ENCODE measurements around the gene RND3. TPM values are rescaled to one million over a fixed set of nuclear protein-coding genes. Genes with fewer than 3 reads are reported as not detected.

The RND3 gene
- total RNA-seq, 4 donors from 2014 or later: 7.6 to 16.4 (median 11.4) TPM

DNA sequence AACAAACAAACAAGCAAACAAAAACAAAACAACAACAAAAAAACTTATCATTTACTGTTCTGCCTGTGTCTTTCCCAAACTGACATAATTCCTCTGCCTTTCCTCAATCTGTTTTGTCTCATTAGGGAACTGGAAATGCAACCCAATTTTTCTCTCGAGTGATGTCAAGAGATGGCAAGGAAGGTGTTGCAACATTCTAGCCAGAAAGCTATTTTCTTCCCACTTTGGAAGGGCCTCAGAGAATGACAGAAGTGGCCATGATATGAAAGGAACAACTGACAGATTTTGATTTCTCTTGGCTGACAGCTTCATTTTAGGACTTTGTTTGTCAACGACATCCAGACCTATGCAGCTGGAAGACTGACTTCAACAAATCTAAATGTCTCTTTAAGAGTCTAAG lies 24.7 kb downstream of the RND3 start:
- no peak overlapping the region for H3K27ac ChIP-seq
- WGBS, 2 donors: 78 to 86% methylated on average over 2 of the region's 2 CpGs
- TF ChIP-seq, protein P1, sequence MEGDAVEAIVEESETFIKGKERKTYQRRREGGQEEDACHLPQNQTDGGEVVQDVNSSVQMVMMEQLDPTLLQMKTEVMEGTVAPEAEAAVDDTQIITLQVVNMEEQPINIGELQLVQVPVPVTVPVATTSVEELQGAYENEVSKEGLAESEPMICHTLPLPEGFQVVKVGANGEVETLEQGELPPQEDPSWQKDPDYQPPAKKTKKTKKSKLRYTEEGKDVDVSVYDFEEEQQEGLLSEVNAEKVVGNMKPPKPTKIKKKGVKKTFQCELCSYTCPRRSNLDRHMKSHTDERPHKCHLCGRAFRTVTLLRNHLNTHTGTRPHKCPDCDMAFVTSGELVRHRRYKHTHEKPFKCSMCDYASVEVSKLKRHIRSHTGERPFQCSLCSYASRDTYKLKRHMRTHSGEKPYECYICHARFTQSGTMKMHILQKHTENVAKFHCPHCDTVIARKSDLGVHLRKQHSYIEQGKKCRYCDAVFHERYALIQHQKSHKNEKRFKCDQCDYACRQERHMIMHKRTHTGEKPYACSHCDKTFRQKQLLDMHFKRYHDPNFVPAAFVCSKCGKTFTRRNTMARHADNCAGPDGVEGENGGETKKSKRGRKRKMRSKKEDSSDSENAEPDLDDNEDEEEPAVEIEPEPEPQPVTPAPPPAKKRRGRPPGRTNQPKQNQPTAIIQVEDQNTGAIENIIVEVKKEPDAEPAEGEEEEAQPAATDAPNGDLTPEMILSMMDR (IDR thresholded peaks at IDR 0.05): no peak
- no peak for TF ChIP-seq POLR2A (IDR thresholded peaks at IDR 0.05)
- H3K9me3 ChIP-seq: no peaks in the 10 kb centered on the region
- intact Hi-C loops (cut with DNase I): no loop called here
- H3K27me3 ChIP-seq: no peaks in the 10 kb centered on the region
- no peak overlapping the region for H3K4me3 ChIP-seq (replicated peaks in 1 of 3)
- no peaks in the 10 kb centered on the region for H3K36me3 ChIP-seq
- H3K4me1 ChIP-seq: no peaks in the 10 kb centered on the region
- no peak for DNase-seq

DNA sequence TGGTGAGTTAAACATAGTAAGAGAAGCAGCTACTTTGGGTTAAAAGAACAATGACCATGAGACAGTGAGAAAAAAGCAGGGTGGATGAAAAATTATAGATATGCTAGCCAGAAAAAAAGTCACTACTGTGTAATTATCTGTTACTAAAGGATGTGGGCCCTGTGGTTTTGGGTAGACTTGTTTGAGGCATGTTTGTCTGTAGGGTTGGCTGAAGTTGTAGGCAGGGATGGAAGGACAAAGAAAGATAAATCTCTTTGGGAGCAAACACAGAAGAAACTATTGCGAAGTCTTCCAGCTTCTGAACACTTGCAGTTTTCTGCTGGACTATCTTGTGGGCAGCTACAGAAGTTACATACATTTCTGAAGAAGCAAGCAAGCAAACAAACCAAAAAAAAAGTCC lies 28.2 kb downstream of the RND3 start:
- WGBS, 2 donors: 88 to 100% methylated on average over 1 of the region's 1 CpG
- TF ChIP-seq POLR2A (IDR thresholded peaks at IDR 0.05): no peak
- TF ChIP-seq, protein P1 (IDR thresholded peaks at IDR 0.05): no peak
- intact Hi-C loops (cut with DNase I): no loop called here

DNA sequence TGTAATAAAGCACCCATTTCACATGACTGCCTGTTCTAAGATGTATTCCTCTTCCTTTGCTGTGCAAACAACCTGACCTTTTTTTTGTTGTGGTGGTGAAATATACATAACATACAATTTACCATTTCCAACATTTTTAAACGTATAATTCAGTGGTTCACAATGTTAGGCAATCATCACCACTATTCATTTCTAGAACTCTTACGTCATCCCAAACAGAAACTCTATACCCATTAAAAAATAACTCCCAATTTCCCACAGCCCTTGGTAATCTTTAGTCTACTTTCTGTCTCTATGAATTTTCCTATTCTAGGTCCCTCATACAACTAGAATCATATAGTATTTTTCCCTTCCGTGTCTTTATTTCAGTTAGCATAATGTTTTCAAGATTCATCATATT lies 36.7 kb downstream of the RND3 start:
- no peaks in the 10 kb centered on the region for H3K9me3 ChIP-seq
- no peak overlapping the region for H3K27ac ChIP-seq
- H3K4me1 ChIP-seq: no peaks in the 10 kb centered on the region
- no peak for DNase-seq
- H3K4me3 ChIP-seq (replicated peaks in 1 of 3): no peak overlapping the region
- intact Hi-C loops (cut with DNase I): no loop called here
- 87 to 91% methylated on average over 3 of the region's 3 CpGs for WGBS, 2 donors
- no peak for TF ChIP-seq POLR2A (IDR thresholded peaks at IDR 0.05)
- no peaks in the 10 kb centered on the region for H3K36me3 ChIP-seq
- no peaks in the 10 kb centered on the region for H3K27me3 ChIP-seq

More for the DNA sequence above, 28.2 kb downstream of the RND3 start:
- no peaks in the 10 kb centered on the region for H3K27me3 ChIP-seq
- no peaks in the 10 kb centered on the region for H3K4me1 ChIP-seq
- H3K36me3 ChIP-seq: no peaks in the 10 kb centered on the region
- DNase-seq: no peak
- H3K4me3 ChIP-seq (replicated peaks in 1 of 3): no peak overlapping the region
- no peaks in the 10 kb centered on the region for H3K9me3 ChIP-seq
- no peak overlapping the region for H3K27ac ChIP-seq

DNA sequence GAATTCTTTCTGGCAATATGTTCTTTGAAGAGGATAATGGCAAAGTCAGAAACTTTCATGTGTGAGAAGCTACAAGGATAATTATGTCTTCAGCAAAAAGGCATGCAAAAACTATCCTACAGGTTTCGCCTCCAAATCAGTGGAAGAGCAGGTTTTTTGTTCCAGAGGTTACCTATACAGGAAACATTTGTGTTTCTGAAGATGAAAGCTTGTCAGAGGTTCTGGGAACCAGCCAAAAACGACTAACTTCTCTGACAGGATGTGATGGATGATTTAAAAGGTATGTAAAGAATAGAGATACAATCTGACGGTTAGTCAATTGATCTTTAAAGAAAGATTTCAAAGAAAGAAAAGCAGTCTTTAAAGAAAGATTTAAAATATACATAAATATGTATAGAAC lies 37.6 kb downstream of the RND3 start:
- intact Hi-C loops (cut with DNase I): no loop called here
- no peaks in the 10 kb centered on the region for H3K27me3 ChIP-seq
- WGBS, 2 donors: 34 to 41% methylated on average over 3 of the region's 3 CpGs

DNA sequence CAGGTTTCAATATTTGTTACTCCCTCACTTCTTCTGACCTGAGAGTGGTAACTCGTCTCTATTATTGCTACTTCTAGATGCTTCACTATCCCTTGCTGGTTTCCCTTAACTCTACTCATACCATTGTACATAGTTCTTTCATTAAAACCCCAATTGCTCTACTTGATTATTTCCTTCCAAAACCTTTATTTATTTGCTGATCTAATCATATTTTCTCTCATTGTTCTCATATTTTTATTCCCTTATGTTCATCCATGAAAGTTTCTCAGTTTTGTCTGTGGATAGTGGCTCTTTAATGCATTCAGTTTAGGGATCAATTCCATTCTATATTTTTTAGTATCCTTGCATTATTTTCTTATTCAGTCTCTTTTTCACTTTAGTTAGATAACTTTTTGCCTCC lies 42.1 kb downstream of the RND3 start:
- Histone ChIP-seq H3K4me1 (no peaks in the 10 kb centered on the region), H3K4me3 (replicated peaks in 1 of 3) (no peak overlapping the region), H3K9me3 (no peaks in the 10 kb centered on the region), H3K27ac (no peak overlapping the region), H3K27me3 (no peaks in the 10 kb centered on the region), H3K36me3 (no peaks in the 10 kb centered on the region)
- intact Hi-C loops (cut with DNase I): no loop called here
- TF ChIP-seq, protein P1 (IDR thresholded peaks at IDR 0.05): no peak
- no peak for TF ChIP-seq POLR2A (IDR thresholded peaks at IDR 0.05)
- WGBS, 2 donors: 76 to 81% methylated on average over 1 of the region's 1 CpG
- DNase-seq: no peak

More for the DNA sequence above, 37.6 kb downstream of the RND3 start:
- H3K4me3 ChIP-seq (replicated peaks in 1 of 3): no peak overlapping the region
- DNase-seq: no peak
- H3K36me3 ChIP-seq: no peaks in the 10 kb centered on the region
- TF ChIP-seq, protein P1 (IDR thresholded peaks at IDR 0.05): no peak
- no peak for TF ChIP-seq POLR2A (IDR thresholded peaks at IDR 0.05)
- H3K27ac ChIP-seq: no peak overlapping the region
- H3K4me1 ChIP-seq: no peaks in the 10 kb centered on the region
- H3K9me3 ChIP-seq: no peaks in the 10 kb centered on the region

DNA sequence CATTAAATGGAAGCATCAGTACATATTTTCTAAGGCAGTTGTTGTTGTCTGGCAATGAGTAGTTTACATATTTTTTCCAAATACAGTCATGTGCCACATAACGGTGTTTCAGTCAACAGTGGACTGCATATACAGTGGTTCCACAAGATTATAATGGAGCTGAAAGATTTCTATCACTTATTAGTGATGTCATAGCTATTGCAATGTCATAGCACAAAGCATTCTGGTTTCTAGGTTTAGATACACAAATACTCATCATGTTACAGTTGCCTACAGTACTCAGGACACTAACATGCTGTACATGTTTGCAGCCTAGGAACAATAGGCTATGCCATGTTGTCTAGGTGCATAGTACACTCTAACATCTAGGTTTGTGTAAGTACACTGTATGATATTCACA lies 45.0 kb downstream of the RND3 start:
- TF ChIP-seq, protein P1 (IDR thresholded peaks at IDR 0.05): no peak
- no peak for TF ChIP-seq POLR2A (IDR thresholded peaks at IDR 0.05)
- no peaks in the 10 kb centered on the region for H3K36me3 ChIP-seq
- no peaks in the 10 kb centered on the region for H3K27me3 ChIP-seq
- H3K4me3 ChIP-seq (replicated peaks in 1 of 3): no peak overlapping the region
- H3K9me3 ChIP-seq: no peaks in the 10 kb centered on the region
- no peak overlapping the region for H3K27ac ChIP-seq
- intact Hi-C loops (cut with DNase I): no loop called here
- 95 to 100% methylated on average over 1 of the region's 1 CpG for WGBS, 2 donors
- no peaks in the 10 kb centered on the region for H3K4me1 ChIP-seq
- DNase-seq: no peak
